SJSA1 (cell line): ENCODE results near the gene BBOX1. TPM values are rescaled to one million over a fixed set of nuclear protein-coding genes. Genes with fewer than 3 reads are reported as not detected.

Source experiments
- DNase-seq, 2 experiments: peaks; one replicate each; pipeline ENCODE4 v3.0.0-alpha.2; 2015 to 2020; ENCODE audit warnings: low spot score in 2 of 2, low read depth in 1 of 2
- H3K27ac ChIP-seq: fragments of 250-450 bp; sonication (Bioruptor Pico); 2 replicates; pipeline ENCODE4 v1.5.1; 2020; ENCODE audit warnings: mild to moderate bottlenecking, moderate library complexity
- H3K27me3 ChIP-seq: fragments of 250-450 bp; sonication (Bioruptor Pico); replicated peaks from 2 replicates; pipeline ENCODE4 v1.5.1; 2020; ENCODE audit warnings: mild to moderate bottlenecking, moderate library complexity
- H3K36me3 ChIP-seq: fragments of 250-450 bp; sonication (Bioruptor Pico); 2 replicates; pipeline ENCODE4 v1.5.1; 2020; ENCODE audit warnings: mild to moderate bottlenecking
- H3K4me1 ChIP-seq: fragments of 250-450 bp; sonication (Bioruptor Pico); replicated peaks from 2 replicates; pipeline ENCODE4 v1.6.1; 2021; ENCODE audit warnings: mild to moderate bottlenecking
- H3K4me3 ChIP-seq: fragments of 250-450 bp; sonication (Bioruptor Pico); 2 replicates; pipeline ENCODE4 v1.5.1; 2020; ENCODE audit warnings: mild to moderate bottlenecking
- H3K9me3 ChIP-seq: fragments of 250-450 bp; sonication (Bioruptor Pico); replicated peaks from 2 replicates; pipeline ENCODE4 v1.5.1; 2020; ENCODE audit warnings: mild to moderate bottlenecking
- total RNA-seq: library from RNA; depleted of rRNA; stranded (reverse); fragments of >200 nt; shearing (Covaris generic); gene quantifications from 2 replicates; pipeline ENCODE4 v1.2.3, GENCODE V29; 2014

The BBOX1 gene
- total RNA-seq, 1 experiment from 2014 or later = not detected

GRCh38 chr11:27012234-27012921 lies 28.2 kb upstream of the BBOX1 start:
- no peaks in the 10 kb centered on the region for H3K27me3 ChIP-seq
- peak in 1 of 2 experiments; percentile 63 for DNase-seq
- H3K9me3 ChIP-seq = no peaks in the 10 kb centered on the region
- H3K27ac ChIP-seq = peak overlapping the region; percentile 11; the same call in 1 of the 2 replicates
- no peak overlapping the region for H3K4me3 ChIP-seq
- no peaks in the 10 kb centered on the region for H3K36me3 ChIP-seq
- peaks cover 14% of the 10 kb centered on the region for H3K4me1 ChIP-seq

- Histone ChIP-seq H3K4me3 (no peak overlapping the region), H3K4me1 (peaks cover 14% of the 10 kb centered on the region), H3K27ac (no peak overlapping the region)
Measured at GRCh38 chr11:27013781-27014361, 26.7 kb upstream of the BBOX1 start.

GRCh38 chr11:27018902-27019529 lies 21.6 kb upstream of the BBOX1 start:
- H3K36me3 ChIP-seq = no peaks in the 10 kb centered on the region
- no peak for DNase-seq

More at GRCh38 chr11:27013781-27014361, 26.7 kb upstream of the BBOX1 start:
- no peaks in the 10 kb centered on the region for H3K36me3 ChIP-seq
- no peaks in the 10 kb centered on the region for H3K27me3 ChIP-seq
- no peaks in the 10 kb centered on the region for H3K9me3 ChIP-seq
- no peak for DNase-seq

GRCh38 chr11:27020751-27021150 lies 19.9 kb upstream of the BBOX1 start:
- H3K4me1 ChIP-seq = no peaks in the 10 kb centered on the region
- no peak for DNase-seq
- H3K4me3 ChIP-seq = no peak overlapping the region
- H3K36me3 ChIP-seq = no peaks in the 10 kb centered on the region
- H3K27me3 ChIP-seq = no peaks in the 10 kb centered on the region
- no peaks in the 10 kb centered on the region for H3K9me3 ChIP-seq
- H3K27ac ChIP-seq = no peak overlapping the region

More at GRCh38 chr11:27018902-27019529, 21.6 kb upstream of the BBOX1 start:
- no peak overlapping the region for H3K27ac ChIP-seq
- no peaks in the 10 kb centered on the region for H3K27me3 ChIP-seq
- H3K4me3 ChIP-seq = no peak overlapping the region
- H3K9me3 ChIP-seq = no peaks in the 10 kb centered on the region
- H3K4me1 ChIP-seq = no peaks in the 10 kb centered on the region

GRCh38 chr11:27022659-27023251 lies 17.9 kb upstream of the BBOX1 start:
- no peak overlapping the region for H3K27ac ChIP-seq
- DNase-seq = no peak
- H3K36me3 ChIP-seq = no peaks in the 10 kb centered on the region
- no peaks in the 10 kb centered on the region for H3K27me3 ChIP-seq
- no peak overlapping the region for H3K4me3 ChIP-seq
- no peaks in the 10 kb centered on the region for H3K4me1 ChIP-seq
- no peaks in the 10 kb centered on the region for H3K9me3 ChIP-seq

- Histone ChIP-seq H3K36me3 (no peaks in the 10 kb centered on the region), H3K9me3 (no peaks in the 10 kb centered on the region), H3K4me3 (no peak overlapping the region), H3K27ac (no peak overlapping the region), H3K4me1 (no peaks in the 10 kb centered on the region), H3K27me3 (no peaks in the 10 kb centered on the region)
- no peak for DNase-seq
Measured at GRCh38 chr11:27024865-27025264, 15.8 kb upstream of the BBOX1 start.

- Histone ChIP-seq H3K27ac (no peak overlapping the region), H3K4me3 (no peak overlapping the region), H3K27me3 (no peaks in the 10 kb centered on the region), H3K36me3 (no peaks in the 10 kb centered on the region), H3K9me3 (no peaks in the 10 kb centered on the region), H3K4me1 (no peaks in the 10 kb centered on the region)
- DNase-seq = no peak
Measured at GRCh38 chr11:27025312-27025955, 15.2 kb upstream of the BBOX1 start.

GRCh38 chr11:27025957-27026733 lies 14.5 kb upstream of the BBOX1 start:
- Histone ChIP-seq H3K9me3 (no peaks in the 10 kb centered on the region), H3K4me3 (no peak overlapping the region), H3K27me3 (no peaks in the 10 kb centered on the region), H3K4me1 (no peaks in the 10 kb centered on the region), H3K36me3 (no peaks in the 10 kb centered on the region), H3K27ac (no peak overlapping the region)
- no peak for DNase-seq

GRCh38 chr11:27028561-27028965 lies 12.1 kb upstream of the BBOX1 start:
- Histone ChIP-seq H3K27ac (no peak overlapping the region), H3K27me3 (no peaks in the 10 kb centered on the region), H3K4me1 (no peaks in the 10 kb centered on the region), H3K9me3 (no peaks in the 10 kb centered on the region), H3K4me3 (no peak overlapping the region), H3K36me3 (no peaks in the 10 kb centered on the region)
- no peak for DNase-seq

GRCh38 chr11:27029966-27030365 lies 10.6 kb upstream of the BBOX1 start:
- Histone ChIP-seq H3K27me3 (no peaks in the 10 kb centered on the region), H3K36me3 (no peaks in the 10 kb centered on the region), H3K4me1 (no peaks in the 10 kb centered on the region), H3K9me3 (no peaks in the 10 kb centered on the region), H3K27ac (no peak overlapping the region), H3K4me3 (no peak overlapping the region)
- no peak for DNase-seq

- Histone ChIP-seq H3K9me3 (no peaks in the 10 kb centered on the region), H3K36me3 (no peaks in the 10 kb centered on the region), H3K27ac (no peak overlapping the region), H3K4me3 (no peak overlapping the region), H3K27me3 (no peaks in the 10 kb centered on the region), H3K4me1 (no peaks in the 10 kb centered on the region)
- no peak for DNase-seq
Measured at GRCh38 chr11:27031754-27032153, 8.9 kb upstream of the BBOX1 start.

- H3K36me3 ChIP-seq = no peaks in the 10 kb centered on the region
- H3K4me1 ChIP-seq = no peaks in the 10 kb centered on the region
- no peaks in the 10 kb centered on the region for H3K9me3 ChIP-seq
- DNase-seq = no peak
- no peak overlapping the region for H3K4me3 ChIP-seq
- H3K27me3 ChIP-seq = no peaks in the 10 kb centered on the region
- no peak overlapping the region for H3K27ac ChIP-seq
Measured at GRCh38 chr11:27039873-27040272, 742 bp upstream of the BBOX1 start.
